HFF-Myc (cell line): Measurements from ENCODE around the gene DRGX.

ENCODE experiments used
- DNase-seq: peaks from one replicate; pipeline ENCODE4 v3.0.0-alpha.2; 2011; ENCODE audit warnings: low read depth; ENCODE audit errors: extremely low read depth
- H3K4me3 ChIP-seq: replicated peaks from 2 replicates; pipeline ENCODE4 v1.5.1; 2011; ENCODE audit warnings: low read depth, mild to moderate bottlenecking, control low read depth, low read length
- CTCF ChIP-seq: IDR thresholded peaks from 2 replicates; pipeline ENCODE4 v1.5.1; 2012; ENCODE audit warnings: mild to moderate bottlenecking, low read depth, low read length, control low read depth; ENCODE audit errors: missing control alignments

Gene DRGX

GRCh38 chr10:49431426-49431825 is 35.5 kb upstream of the DRGX start:
- no peak for DNase-seq
- no peak overlapping the region for H3K4me3 ChIP-seq
- TF ChIP-seq CTCF: no peak

GRCh38 chr10:49429458-49429857 is 33.6 kb upstream of the DRGX start:
- no peak for DNase-seq
- TF ChIP-seq CTCF: no peak
- H3K4me3 ChIP-seq: no peak overlapping the region

GRCh38 chr10:49426490-49427360 is 30.8 kb upstream of the DRGX start:
- TF ChIP-seq CTCF: no peak
- no peak for DNase-seq
- no peak overlapping the region for H3K4me3 ChIP-seq

- H3K4me3 ChIP-seq: no peak overlapping the region
- no peak for TF ChIP-seq CTCF
- no peak for DNase-seq
These were observed 23.1 kb upstream of the DRGX start for GRCh38 chr10:49419005-49419404.

GRCh38 chr10:49418328-49418727 is 22.4 kb upstream of the DRGX start:
- no peak for TF ChIP-seq CTCF
- DNase-seq: no peak
- no peak overlapping the region for H3K4me3 ChIP-seq

- no peak overlapping the region for H3K4me3 ChIP-seq
- no peak for DNase-seq
- no peak for TF ChIP-seq CTCF
These were observed 22.1 kb upstream of the DRGX start for GRCh38 chr10:49418053-49418326.
